ENCODE results near the gene KCTD17.

KCTD17 gene

DNA sequence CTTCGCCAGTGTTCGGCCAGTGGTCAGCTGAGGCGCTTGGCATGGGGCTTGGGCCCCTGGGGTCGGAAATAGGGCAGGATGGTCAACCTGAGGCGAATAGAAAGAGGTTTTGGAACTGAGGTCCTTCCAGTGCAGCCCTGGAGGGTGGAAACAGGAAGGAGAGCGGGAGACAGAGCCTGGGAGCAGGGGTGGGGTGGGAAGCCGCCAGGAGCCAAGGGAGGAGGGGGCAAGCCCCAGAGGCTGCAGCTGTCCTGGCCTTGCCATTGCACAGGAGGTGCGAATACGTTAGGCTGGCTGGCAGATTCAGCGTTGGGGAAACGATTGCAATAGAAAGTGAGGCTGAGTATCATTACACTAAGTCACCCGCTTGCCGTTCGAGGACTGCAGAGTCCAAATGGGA lies 13.9 kb upstream of the KCTD17 start:
- no peak for DNase-seq (ENCODE audit: low spot score)
- TF ChIP-seq CTCF (IDR thresholded peaks at IDR 0.05; ENCODE audit: borderline replicate concordance, control extremely low read depth, extremely low read depth, insufficient read depth, missing control alignments): no peak
- in situ Hi-C loops (cut with MboI; ENCODE audit: low sequenced_read_pairs, unreplicated experiment): no loop called here

DNA sequence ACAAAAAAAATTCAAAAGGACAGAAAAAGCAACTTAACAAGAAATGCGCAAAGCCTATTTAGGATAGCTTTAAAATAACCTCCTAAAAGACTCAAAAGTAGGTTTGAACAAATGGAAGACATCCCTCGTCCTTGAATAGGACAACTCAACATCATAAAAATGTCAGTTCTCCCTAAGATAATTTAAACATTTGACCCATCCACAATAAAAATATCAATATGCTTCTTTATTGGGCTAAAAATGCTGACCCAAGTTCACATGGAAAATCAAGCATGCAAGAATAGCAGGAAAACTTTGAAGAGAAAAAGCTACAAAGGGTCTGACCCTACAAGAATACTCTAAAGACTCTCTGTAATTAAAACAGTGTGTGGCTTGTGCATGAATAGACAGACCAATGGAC lies 12.1 kb upstream of the KCTD17 start:
- in situ Hi-C loops (cut with MboI; ENCODE audit: low sequenced_read_pairs, unreplicated experiment): no loop called here
- no peak for DNase-seq (ENCODE audit: low spot score)
- TF ChIP-seq CTCF (IDR thresholded peaks at IDR 0.05; ENCODE audit: borderline replicate concordance, control extremely low read depth, extremely low read depth, insufficient read depth, missing control alignments): no peak

DNA sequence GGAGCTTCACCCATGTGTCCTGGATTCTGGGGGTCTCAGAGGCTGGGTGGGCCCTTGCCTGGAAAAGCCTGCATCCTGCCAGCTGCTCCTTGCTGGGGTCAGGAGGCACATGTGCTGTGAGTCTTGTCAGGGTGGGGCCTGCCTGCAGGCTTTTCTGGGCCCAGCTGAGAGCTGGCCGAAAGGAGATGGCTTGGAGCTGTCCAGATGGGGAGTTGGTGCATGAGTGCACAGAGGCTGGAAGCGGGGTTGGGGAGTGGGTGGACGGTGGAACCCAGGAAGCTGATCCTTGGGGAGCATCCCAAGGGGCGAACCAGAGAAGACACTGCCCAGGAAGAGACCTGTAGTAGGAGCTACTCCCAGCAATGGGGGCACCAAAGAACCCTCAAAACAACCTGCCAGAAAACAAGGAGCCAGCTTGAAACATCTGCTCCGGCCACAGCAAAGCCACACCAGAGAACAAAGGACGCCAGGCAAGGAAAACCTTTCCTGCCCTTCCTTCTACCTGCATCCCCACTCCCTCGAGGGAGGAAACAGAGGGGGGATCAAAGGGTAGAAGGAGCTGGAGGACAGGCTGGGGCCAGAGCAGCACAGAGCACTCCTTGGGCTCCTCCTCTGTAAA lies 8.2 kb upstream of the KCTD17 start:
- in situ Hi-C loops (cut with MboI; ENCODE audit: low sequenced_read_pairs, unreplicated experiment): no loop called here
- TF ChIP-seq CTCF (IDR thresholded peaks at IDR 0.05; ENCODE audit: borderline replicate concordance, control extremely low read depth, extremely low read depth, insufficient read depth, missing control alignments): no peak
- DNase-seq (ENCODE audit: low spot score): no peak

- in situ Hi-C loops (cut with MboI; ENCODE audit: low sequenced_read_pairs, unreplicated experiment): no loop called here
- peak; percentile 93 for DNase-seq (ENCODE audit: low spot score)
Measured at GRCh38 chr22:37043828-37044538, 7.6 kb upstream of the KCTD17 start.

GRCh38 chr22:37044634-37045625 lies 6.6 kb upstream of the KCTD17 start:
- DNase-seq (ENCODE audit: low spot score): no peak
- TF ChIP-seq CTCF (IDR thresholded peaks at IDR 0.05; ENCODE audit: borderline replicate concordance, control extremely low read depth, extremely low read depth, insufficient read depth, missing control alignments): no peak
- in situ Hi-C loops (cut with MboI; ENCODE audit: low sequenced_read_pairs, unreplicated experiment): no loop called here

More at GRCh38 chr22:37043828-37044538, 7.6 kb upstream of the KCTD17 start:
- peak; percentile 89 for TF ChIP-seq CTCF (IDR thresholded peaks at IDR 0.05; ENCODE audit: borderline replicate concordance, control extremely low read depth, extremely low read depth, insufficient read depth, missing control alignments)

DNA sequence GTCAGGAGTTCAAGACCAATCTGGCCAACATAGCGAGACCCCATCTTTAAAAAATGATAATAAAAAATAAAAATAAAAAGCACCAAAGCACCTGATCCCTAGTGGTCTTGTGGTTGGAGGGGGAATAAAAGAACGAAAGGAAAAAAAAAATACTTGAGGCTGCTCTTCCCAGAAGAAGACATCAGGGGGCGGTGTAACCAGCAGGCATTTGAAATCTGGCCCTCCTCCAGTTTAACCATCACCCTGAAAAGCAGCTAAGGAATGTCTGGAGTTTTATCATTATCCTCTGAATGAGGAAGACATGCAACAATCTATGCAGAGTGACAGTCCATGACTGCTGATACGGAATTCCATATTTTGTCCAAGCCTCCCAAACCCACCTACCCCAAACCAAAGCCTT lies 5.6 kb upstream of the KCTD17 start:
- no peak for DNase-seq (ENCODE audit: low spot score)
- in situ Hi-C loops (cut with MboI; ENCODE audit: low sequenced_read_pairs, unreplicated experiment): no loop called here
- peak; percentile 1 for TF ChIP-seq CTCF (IDR thresholded peaks at IDR 0.05; ENCODE audit: borderline replicate concordance, control extremely low read depth, extremely low read depth, insufficient read depth, missing control alignments)
